ENCODE data around the gene MBD3L3. TPM values are rescaled to one million over a fixed set of nuclear protein-coding genes. Genes with fewer than 3 reads are reported as not detected.

MBD3L3 gene
- total RNA-seq, 4 donors from 2014 or later: not detected

GRCh38 chr19:7078008-7078407, 19.5 kb upstream of the MBD3L3 start:
- no peak for DNase-seq
- intact Hi-C loops (cut with DNase I): no loop called here
- Histone ChIP-seq H3K27me3 (no peaks in the 10 kb centered on the region), H3K4me3 (replicated peaks in 1 of 3) (no peak overlapping the region), H3K9me3 (peaks cover 12% of the 10 kb centered on the region), H3K4me1 (no peaks in the 10 kb centered on the region), H3K36me3 (peaks cover 97 to 98% of the 10 kb centered on the region in 2 donors), H3K27ac (no peak overlapping the region)
- 99 to 100% methylated on average over 2 of the region's 2 CpGs for WGBS, 2 donors
- TF ChIP-seq CTCF (IDR thresholded peaks at IDR 0.05) (no peak), POLR2A (IDR thresholded peaks at IDR 0.05) (no peak)

- TF ChIP-seq CTCF (IDR thresholded peaks at IDR 0.05) (no peak), POLR2A (IDR thresholded peaks at IDR 0.05) (no peak)
- DNase-seq: no peak
- Histone ChIP-seq H3K4me1 (no peaks in the 10 kb centered on the region), H3K27me3 (no peaks in the 10 kb centered on the region), H3K36me3 (peaks cover 94 to 96% of the 10 kb centered on the region in 2 donors), H3K4me3 (replicated peaks in 1 of 3) (no peak overlapping the region), H3K27ac (no peak overlapping the region), H3K9me3 (peaks cover 5% of the 10 kb centered on the region)
- intact Hi-C loops (cut with DNase I): no loop called here
- WGBS, 2 donors: 98 to 100% methylated on average over 6 of the region's 6 CpGs
Observed at GRCh38 chr19:7076151-7076550, 17.7 kb upstream of the MBD3L3 start.

GRCh38 chr19:7074705-7075282, 16.3 kb upstream of the MBD3L3 start:
- H3K4me1 ChIP-seq: peaks cover 8 to 10% of the 10 kb centered on the region in 2 donors
- peaks cover 84 to 87% of the 10 kb centered on the region in 2 donors for H3K36me3 ChIP-seq
- intact Hi-C loops (cut with DNase I): no loop called here
- TF ChIP-seq CTCF (IDR thresholded peaks at IDR 0.05) (no peak), POLR2A (IDR thresholded peaks at IDR 0.05) (no peak)
- 97 to 99% methylated on average over 29 of the region's 29 CpGs for WGBS, 2 donors
- peaks cover 5% of the 10 kb centered on the region for H3K9me3 ChIP-seq
- no peak overlapping the region for H3K4me3 ChIP-seq (replicated peaks in 1 of 3)
- no peaks in the 10 kb centered on the region for H3K27me3 ChIP-seq
- DNase-seq: no peak
- no peak overlapping the region for H3K27ac ChIP-seq

- Histone ChIP-seq H3K9me3 (no peaks in the 10 kb centered on the region), H3K27me3 (no peaks in the 10 kb centered on the region), H3K4me3 (replicated peaks in 1 of 3) (no peak overlapping the region), H3K4me1 (peaks cover 8 to 10% of the 10 kb centered on the region in 2 donors), H3K36me3 (peaks cover 62 to 64% of the 10 kb centered on the region in 2 donors), H3K27ac (no peak overlapping the region)
- no peak for DNase-seq
- 88 to 96% methylated on average over 6 of the region's 6 CpGs for WGBS, 2 donors
- intact Hi-C loops (cut with DNase I): no loop called here
- TF ChIP-seq POLR2A (IDR thresholded peaks at IDR 0.05) (no peak), CTCF (IDR thresholded peaks at IDR 0.05) (no peak)
Observed at GRCh38 chr19:7072541-7072940, 14.1 kb upstream of the MBD3L3 start.

GRCh38 chr19:7069904-7070226, 11.4 kb upstream of the MBD3L3 start:
- intact Hi-C loops (cut with DNase I): no loop called here
- H3K27me3 ChIP-seq: no peaks in the 10 kb centered on the region
- DNase-seq: no peak
- peaks cover 8 to 10% of the 10 kb centered on the region in 2 donors for H3K4me1 ChIP-seq
- peak overlapping the region; percentile 33 to 84 (median 64) for H3K27ac ChIP-seq
- H3K4me3 ChIP-seq (replicated peaks in 1 of 3): peak overlapping the region; percentile 65 to 98 (median 97)
- TF ChIP-seq CTCF (IDR thresholded peaks at IDR 0.05): no peak
- TF ChIP-seq POLR2A (IDR thresholded peaks at IDR 0.05): no peak
- H3K9me3 ChIP-seq: no peaks in the 10 kb centered on the region
- H3K36me3 ChIP-seq: peaks cover 35 to 38% of the 10 kb centered on the region in 2 donors
- 0% methylated on average over 4 to 9 of the region's 12 CpGs for WGBS, 2 donors

Measured in thyroid gland (tissue), 4 donors.